ENCODE results near the gene ENKD1.

ENKD1 gene

DNA sequence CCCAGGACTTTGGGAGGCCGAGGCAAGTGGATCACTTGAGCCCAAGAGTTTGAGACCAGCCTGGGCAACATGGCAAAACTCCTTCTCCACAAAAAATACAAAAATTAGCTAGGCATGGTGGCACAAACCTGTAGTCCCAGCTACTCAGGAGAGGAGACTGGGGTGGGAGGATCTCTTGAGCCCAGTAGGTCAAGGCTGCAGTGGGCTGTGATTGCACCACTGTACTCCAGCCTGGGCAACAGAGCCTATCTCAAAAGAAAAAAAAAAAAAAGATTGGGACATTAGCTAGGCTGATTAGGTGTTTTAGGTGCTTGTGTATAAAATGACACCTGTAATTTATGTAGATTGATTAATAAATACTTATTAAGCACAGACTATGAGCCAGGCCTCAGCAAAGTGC lies 42.5 kb upstream of the ENKD1 start:
- H3K4me3 ChIP-seq (ENCODE audit: low read depth, low read length), result no peak overlapping the region
- DNase-seq (ENCODE audit: low read depth), result no peak
- TF ChIP-seq, protein P1, sequence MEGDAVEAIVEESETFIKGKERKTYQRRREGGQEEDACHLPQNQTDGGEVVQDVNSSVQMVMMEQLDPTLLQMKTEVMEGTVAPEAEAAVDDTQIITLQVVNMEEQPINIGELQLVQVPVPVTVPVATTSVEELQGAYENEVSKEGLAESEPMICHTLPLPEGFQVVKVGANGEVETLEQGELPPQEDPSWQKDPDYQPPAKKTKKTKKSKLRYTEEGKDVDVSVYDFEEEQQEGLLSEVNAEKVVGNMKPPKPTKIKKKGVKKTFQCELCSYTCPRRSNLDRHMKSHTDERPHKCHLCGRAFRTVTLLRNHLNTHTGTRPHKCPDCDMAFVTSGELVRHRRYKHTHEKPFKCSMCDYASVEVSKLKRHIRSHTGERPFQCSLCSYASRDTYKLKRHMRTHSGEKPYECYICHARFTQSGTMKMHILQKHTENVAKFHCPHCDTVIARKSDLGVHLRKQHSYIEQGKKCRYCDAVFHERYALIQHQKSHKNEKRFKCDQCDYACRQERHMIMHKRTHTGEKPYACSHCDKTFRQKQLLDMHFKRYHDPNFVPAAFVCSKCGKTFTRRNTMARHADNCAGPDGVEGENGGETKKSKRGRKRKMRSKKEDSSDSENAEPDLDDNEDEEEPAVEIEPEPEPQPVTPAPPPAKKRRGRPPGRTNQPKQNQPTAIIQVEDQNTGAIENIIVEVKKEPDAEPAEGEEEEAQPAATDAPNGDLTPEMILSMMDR (IDR thresholded peaks at IDR 0.05; ENCODE audit: low read depth, low read length), result no peak
- no peak for TF ChIP-seq MYC (IDR thresholded peaks at IDR 0.05; ENCODE audit: low read depth, low read length)
- TF ChIP-seq, protein P2, sequence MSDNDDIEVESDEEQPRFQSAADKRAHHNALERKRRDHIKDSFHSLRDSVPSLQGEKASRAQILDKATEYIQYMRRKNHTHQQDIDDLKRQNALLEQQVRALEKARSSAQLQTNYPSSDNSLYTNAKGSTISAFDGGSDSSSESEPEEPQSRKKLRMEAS (IDR thresholded peaks at IDR 0.05; ENCODE audit: low read depth, low read length), result no peak
- TF ChIP-seq POLR2A (IDR thresholded peaks at IDR 0.05; ENCODE audit: extremely low read depth, insufficient read length), result no peak

DNA sequence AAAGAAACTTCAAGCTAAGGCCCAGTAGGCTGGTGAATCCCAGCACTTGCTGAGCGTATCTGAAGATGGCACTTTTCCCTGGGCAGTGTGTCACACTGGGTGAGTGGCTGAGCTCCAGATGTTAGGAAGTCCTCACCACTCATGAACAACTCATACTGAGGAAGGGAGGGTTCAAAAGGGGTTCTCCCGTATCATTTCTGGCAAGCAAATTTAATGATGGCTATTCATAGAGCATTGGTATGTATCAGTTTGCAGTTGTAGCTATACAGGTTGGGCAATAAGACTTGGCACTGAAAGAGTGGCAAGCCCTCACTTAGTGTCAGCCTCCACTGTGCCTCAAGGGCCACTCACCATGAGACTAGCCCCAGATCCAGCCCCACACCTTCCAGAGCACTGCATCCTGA lies 41.8 kb upstream of the ENKD1 start:
- DNase-seq (ENCODE audit: low read depth), result no peak
- TF ChIP-seq, protein P1 (IDR thresholded peaks at IDR 0.05; ENCODE audit: low read depth, low read length), result no peak
- H3K4me3 ChIP-seq (ENCODE audit: low read depth, low read length), result no peak overlapping the region

DNA sequence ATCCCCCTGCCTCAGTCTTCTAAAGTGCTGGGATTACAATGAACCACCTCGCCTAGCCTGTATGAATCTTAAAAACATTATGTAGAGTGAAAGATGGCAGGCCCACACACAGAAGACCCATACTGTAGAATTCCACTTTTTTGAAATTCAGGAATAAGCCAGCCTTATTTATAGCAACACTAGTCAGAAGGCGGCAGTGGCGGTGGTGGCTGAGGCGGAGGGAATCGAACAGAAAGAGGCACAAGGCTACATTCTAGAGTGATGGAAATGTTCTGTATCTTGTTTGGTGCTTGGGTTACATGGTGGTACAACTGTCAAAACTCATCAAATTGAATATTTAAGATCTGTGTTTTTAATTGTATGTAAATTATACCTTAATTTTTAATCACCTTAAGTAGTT lies 41.2 kb upstream of the ENKD1 start:
- TF ChIP-seq, protein P1 (IDR thresholded peaks at IDR 0.05; ENCODE audit: low read depth, low read length), result no peak
- no peak overlapping the region for H3K4me3 ChIP-seq (ENCODE audit: low read depth, low read length)
- DNase-seq (ENCODE audit: low read depth), result no peak

DNA sequence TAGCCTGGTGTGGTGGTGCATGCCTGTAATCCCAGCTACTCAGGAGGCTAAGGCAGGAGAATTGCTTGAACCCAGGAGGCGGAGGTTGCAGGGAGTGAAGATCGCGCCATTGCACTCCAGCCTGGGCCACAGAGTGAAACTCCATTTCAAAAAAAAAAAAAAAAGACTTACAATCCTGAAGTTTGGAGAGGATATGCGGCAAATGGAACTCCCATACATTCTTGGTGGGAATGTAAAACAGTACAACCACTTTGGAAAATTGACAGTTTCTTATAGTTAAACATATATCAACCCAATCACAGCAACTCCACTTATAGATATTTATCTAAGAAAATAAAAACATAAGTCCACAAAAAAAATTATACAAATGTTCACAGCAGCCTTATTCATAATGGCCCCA lies 40.7 kb upstream of the ENKD1 start:
- TF ChIP-seq MYC (IDR thresholded peaks at IDR 0.05; ENCODE audit: low read depth, low read length), result no peak
- no peak for TF ChIP-seq POLR2A (IDR thresholded peaks at IDR 0.05; ENCODE audit: extremely low read depth, insufficient read length)
- TF ChIP-seq, protein P2 (IDR thresholded peaks at IDR 0.05; ENCODE audit: low read depth, low read length), result no peak
- TF ChIP-seq, protein P1 (IDR thresholded peaks at IDR 0.05; ENCODE audit: low read depth, low read length), result no peak
- H3K4me3 ChIP-seq (ENCODE audit: low read depth, low read length), result no peak overlapping the region
- DNase-seq (ENCODE audit: low read depth), result no peak

DNA sequence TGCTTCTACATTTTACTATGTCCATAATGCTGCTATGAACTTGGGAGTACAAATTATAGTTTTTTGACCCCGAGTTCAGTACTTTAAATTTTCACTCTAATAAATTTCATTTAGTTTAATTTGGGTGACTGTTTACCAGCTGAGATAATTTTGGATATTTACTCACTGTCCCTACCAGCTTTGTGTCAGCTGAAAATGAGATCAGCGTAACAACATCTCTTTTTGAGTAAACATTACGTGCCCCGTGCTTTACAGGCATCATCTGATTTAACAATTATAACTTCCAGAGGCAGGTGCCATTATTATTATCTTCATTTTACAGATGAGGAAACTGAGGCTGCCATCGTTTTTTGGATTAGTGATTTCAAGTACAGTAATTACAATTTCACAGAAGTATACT lies 37.6 kb upstream of the ENKD1 start:
- TF ChIP-seq POLR2A (IDR thresholded peaks at IDR 0.05; ENCODE audit: extremely low read depth, insufficient read length) (no peak), MYC (IDR thresholded peaks at IDR 0.05; ENCODE audit: low read depth, low read length) (no peak)
- TF ChIP-seq, protein P1 (IDR thresholded peaks at IDR 0.05; ENCODE audit: low read depth, low read length), result no peak
- TF ChIP-seq, protein P2 (IDR thresholded peaks at IDR 0.05; ENCODE audit: low read depth, low read length), result no peak
- no peak overlapping the region for H3K4me3 ChIP-seq (ENCODE audit: low read depth, low read length)
- DNase-seq (ENCODE audit: low read depth), result no peak

DNA sequence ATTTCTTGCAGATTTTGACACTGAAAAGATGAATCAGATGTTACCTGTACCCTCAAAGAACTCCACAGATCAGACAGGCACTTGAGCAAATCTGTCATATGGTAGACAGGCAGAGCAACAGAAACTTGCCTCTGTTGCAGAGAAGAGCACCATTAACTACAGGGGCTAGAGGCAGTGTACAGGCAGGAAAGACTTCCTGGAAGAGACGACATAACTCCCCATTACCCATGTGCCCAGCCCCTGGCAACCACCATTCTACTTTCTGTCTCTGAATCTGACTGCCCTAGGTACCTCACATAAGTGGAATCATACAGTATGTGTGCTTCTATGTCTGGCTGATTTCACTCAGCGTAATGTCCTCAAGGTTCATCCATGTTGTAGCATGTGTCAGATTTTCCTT lies 37.1 kb upstream of the ENKD1 start:
- no peak overlapping the region for H3K4me3 ChIP-seq (ENCODE audit: low read depth, low read length)
- no peak for DNase-seq (ENCODE audit: low read depth)
- TF ChIP-seq, protein P1 (IDR thresholded peaks at IDR 0.05; ENCODE audit: low read depth, low read length), result no peak
- TF ChIP-seq, protein P2 (IDR thresholded peaks at IDR 0.05; ENCODE audit: low read depth, low read length), result no peak
- no peak for TF ChIP-seq MYC (IDR thresholded peaks at IDR 0.05; ENCODE audit: low read depth, low read length)
- no peak for TF ChIP-seq POLR2A (IDR thresholded peaks at IDR 0.05; ENCODE audit: extremely low read depth, insufficient read length)

Data from NB4 (cell line).